A204.1 (cell line): Measurements from ENCODE around the gene FNDC5.

Source experiments
- FAIRE-seq: peaks from 2 replicates; lab custom pipeline; 2012; peaks lifted over from hg19 to GRCh38; lab: Jason Lieb, UNC

FNDC5 gene

GRCh38 chr1:32813941-32814739 is 56.6 kb downstream of the FNDC5 start:
- FAIRE-seq, result no peak
